NK-92 (cell line): ENCODE results near the gene MTX1.
"Not testable (repeated sequence)": the region's sequence is repeated elsewhere in the genome, so short reads cannot be mapped to it uniquely, and the experiment has no call there.

Experiments used
- DNase-seq: peaks from one replicate; lab custom pipeline; 2025; ENCODE audit not compliant: unreplicated experiment; lab: John Stamatoyannopoulos, UW

MTX1 gene

GRCh38 chr1:155208541-155209311 lies at the start of gene MTX1:
Gene MTX1, plus strand, starts transcription at chr1:155208695. Its CDS starts 110 bp downstream, at chr1:155208805.
- DNase-seq: peak; percentile 53

- DNase-seq: no peak
Observed at GRCh38 chr1:155158991-155159390, 49.5 kb upstream of the MTX1 start.

GRCh38 chr1:155160128-155160527 lies 48.4 kb upstream of the MTX1 start:
- DNase-seq: no peak

GRCh38 chr1:155162631-155163030 lies 45.9 kb upstream of the MTX1 start:
- DNase-seq: not testable (repeated sequence)

- not testable (repeated sequence) for DNase-seq
Observed at GRCh38 chr1:155163785-155164184, 44.7 kb upstream of the MTX1 start.

GRCh38 chr1:155164625-155165024 lies 43.9 kb upstream of the MTX1 start:
- DNase-seq: not testable (repeated sequence)

- no peak for DNase-seq
Observed at GRCh38 chr1:155166051-155166470, 42.4 kb upstream of the MTX1 start.

GRCh38 chr1:155166471-155167165 lies 41.9 kb upstream of the MTX1 start:
- DNase-seq: no peak

- DNase-seq: no peak
Observed at GRCh38 chr1:155167166-155168104, 41.1 kb upstream of the MTX1 start.

GRCh38 chr1:155168105-155168445 lies 40.4 kb upstream of the MTX1 start:
- DNase-seq: not testable (repeated sequence)

GRCh38 chr1:155168456-155169210 lies 39.9 kb upstream of the MTX1 start:
- no peak for DNase-seq

GRCh38 chr1:155169541-155169940 lies 39.0 kb upstream of the MTX1 start:
- no peak for DNase-seq

GRCh38 chr1:155170101-155170785 lies 38.3 kb upstream of the MTX1 start:
- DNase-seq: no peak

GRCh38 chr1:155170806-155171205 lies 37.7 kb upstream of the MTX1 start:
- no peak for DNase-seq

- DNase-seq: no peak
Observed at GRCh38 chr1:155171836-155172731, 36.4 kb upstream of the MTX1 start.

- peak; percentile 59 for DNase-seq
Observed at GRCh38 chr1:155172732-155173477, 35.6 kb upstream of the MTX1 start, which contains the start of gene KRTCAP2. Gene KRTCAP2, minus strand, starts transcription at chr1:155173304. Its CDS starts 80 bp downstream, at chr1:155173224.

- no peak for DNase-seq
Observed at GRCh38 chr1:155173478-155174323, 34.8 kb upstream of the MTX1 start, which contains the start of gene TRIM46. Gene TRIM46, plus strand, starts transcription at chr1:155173849. Its CDS starts 118 bp downstream, at chr1:155173967.
